ENCODE data around the gene HS3ST3B1. TPM values are rescaled to one million over a fixed set of nuclear protein-coding genes. Genes with fewer than 3 reads are reported as not detected.
A peak's percentile ranks its signal among the peaks of the same experiment; 100 is the strongest.

Gene HS3ST3B1
- total RNA-seq, 1 experiment from 2014 or later: 2.4 TPM

- TF ChIP-seq MAX (IDR thresholded peaks at IDR 0.05): peak; percentile 63; the same call in 1 of the 2 replicates
- TF ChIP-seq ZNF274 (IDR thresholded peaks at IDR 0.05; ENCODE audit: low read depth, low read length): no peak
- no peak for TF ChIP-seq CBX3 (IDR thresholded peaks at IDR 0.05; ENCODE audit: low read depth)
Measured at GRCh38 chr17:14300575-14301278, at the start of gene HS3ST3B1 (continued).

- no TSS peak for BruUV-seq (replicated peaks)
- intact Hi-C loops (cut with micrococcal nuclease): no loop called here
- Histone ChIP-seq H3K27me3 (ENCODE audit: insufficient read depth, low read length) (peaks cover 2% of the 10 kb centered on the region; the same call in 1 of the 2 replicates), H3K4me3 (replicated peaks in 1 of 2; ENCODE audit: low read depth in 1 of 2, low read length in 2 of 2) (no peak overlapping the region), H3K27ac (ENCODE audit: low read depth, low read length) (no peak overlapping the region), H3K4me2 (ENCODE audit: low read length) (no peak overlapping the region), H4K20me1 (ENCODE audit: insufficient read depth) (no peaks in the 10 kb centered on the region), H3K9ac (ENCODE audit: low read length) (no peak overlapping the region), H3K9me2 (ENCODE audit: insufficient read depth) (no peaks in the 10 kb centered on the region), H3K36me3 (ENCODE audit: control insufficient read depth in 1 of 2, insufficient read depth in 2 of 2, low read length in 2 of 2) (no peaks in the 10 kb centered on the region), H2AFZ (ENCODE audit: low read depth, low read length, poor library complexity, severe bottlenecking) (no peak overlapping the region), H3K79me2 (ENCODE audit: insufficient read depth, low read length) (no peaks in the 10 kb centered on the region), H3K4me1 (ENCODE audit: control insufficient read depth in 1 of 2, insufficient read depth in 2 of 2, low read length in 2 of 2) (no peaks in the 10 kb centered on the region), H3K9me3 (ENCODE audit: control insufficient read depth in 1 of 2, insufficient read depth in 1 of 2, low read depth in 1 of 2, low read length in 2 of 2) (no peaks in the 10 kb centered on the region; a peak in 1 of 4 replicates)
- ATAC-seq: no peak
- ChIA-PET RAD21 (ENCODE audit: low non-redundant PET in 1 of 2, low total read pairs in 2 of 2, uncharacterized antibody in 2 of 2, unreplicated experiment in 2 of 2) (no interaction called here), POLR2A (no interaction called here), CTCF (no interaction called here)
- DNase-seq (ENCODE audit: low read depth, low spot score): no peak
- TF ChIP-seq RAD21 (IDR thresholded peaks at IDR 0.05; ENCODE audit: low read depth): no peak
- TF ChIP-seq SRF (IDR thresholded peaks at IDR 0.05; ENCODE audit: low read depth): no peak
- no peak for TF ChIP-seq ZNF274 (IDR thresholded peaks at IDR 0.05; ENCODE audit: low read depth, low read length)
- no peak for TF ChIP-seq ATF3 (IDR thresholded peaks at IDR 0.05)
- TF ChIP-seq CTCF (IDR thresholded peaks at IDR 0.05 in 2 of 3, conservative IDR thresholded peaks at IDR 0.05 in 1 of 3; ENCODE audit: borderline replicate concordance in 1 of 3, insufficient read depth in 1 of 3, low read depth in 2 of 3, low read length in 2 of 3): no peak
- no peak for TF ChIP-seq EZH2 (IDR thresholded peaks at IDR 0.05)
- TF ChIP-seq EGR1 (IDR thresholded peaks at IDR 0.05; ENCODE audit: low read depth): no peak
- TF ChIP-seq CBX3 (IDR thresholded peaks at IDR 0.05; ENCODE audit: low read depth): no peak
- TF ChIP-seq JUND (IDR thresholded peaks at IDR 0.05): no peak
- no peak for TF ChIP-seq TCF7L2 (IDR thresholded peaks at IDR 0.05; ENCODE audit: borderline replicate concordance, extremely low read depth, insufficient read depth, insufficient read length)
- TF ChIP-seq POLR2A (IDR thresholded peaks at IDR 0.05; ENCODE audit: borderline replicate concordance, extremely low read depth, insufficient read depth, insufficient read length): no peak
Measured at GRCh38 chr17:14261406-14261805, 39.5 kb upstream of the HS3ST3B1 start.
